Measurements from ENCODE around the gene BCL2.
"Not testable (repeated sequence)": the region's sequence is repeated elsewhere in the genome, so short reads cannot be mapped to it uniquely, and the experiment has no call there.

The BCL2 gene

DNA sequence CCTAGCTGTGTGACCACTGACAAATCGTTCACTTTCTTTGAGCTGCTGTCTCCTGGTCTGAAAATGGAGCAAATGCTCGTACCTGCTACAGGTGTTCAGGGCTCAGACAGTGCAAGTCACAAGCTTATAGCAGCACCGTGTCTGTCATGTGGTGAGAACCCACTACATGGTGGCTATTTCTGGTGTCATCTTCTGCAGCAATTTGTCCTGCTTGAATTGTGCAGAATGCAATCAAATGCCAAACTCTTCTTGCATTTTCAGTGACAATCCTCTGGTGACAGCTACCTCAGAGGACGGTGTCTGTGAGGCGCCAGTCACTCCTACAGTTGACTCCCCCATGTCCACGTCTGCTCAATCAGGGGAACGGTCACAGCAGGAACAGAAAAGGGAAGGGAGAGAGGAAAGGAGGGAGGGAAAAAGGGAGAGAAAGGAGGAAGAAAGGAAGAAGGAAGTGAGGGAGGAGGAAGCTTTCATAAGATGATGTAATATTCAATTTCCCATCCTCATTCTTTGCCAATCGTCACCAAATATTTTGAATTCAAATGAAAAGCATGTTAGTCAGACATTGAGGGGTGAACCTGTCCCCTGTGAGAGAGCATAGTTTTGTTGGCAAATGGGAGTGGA lies 122.2 kb downstream of the BCL2 start:
- DNase-seq, result peak; percentile 7

DNA sequence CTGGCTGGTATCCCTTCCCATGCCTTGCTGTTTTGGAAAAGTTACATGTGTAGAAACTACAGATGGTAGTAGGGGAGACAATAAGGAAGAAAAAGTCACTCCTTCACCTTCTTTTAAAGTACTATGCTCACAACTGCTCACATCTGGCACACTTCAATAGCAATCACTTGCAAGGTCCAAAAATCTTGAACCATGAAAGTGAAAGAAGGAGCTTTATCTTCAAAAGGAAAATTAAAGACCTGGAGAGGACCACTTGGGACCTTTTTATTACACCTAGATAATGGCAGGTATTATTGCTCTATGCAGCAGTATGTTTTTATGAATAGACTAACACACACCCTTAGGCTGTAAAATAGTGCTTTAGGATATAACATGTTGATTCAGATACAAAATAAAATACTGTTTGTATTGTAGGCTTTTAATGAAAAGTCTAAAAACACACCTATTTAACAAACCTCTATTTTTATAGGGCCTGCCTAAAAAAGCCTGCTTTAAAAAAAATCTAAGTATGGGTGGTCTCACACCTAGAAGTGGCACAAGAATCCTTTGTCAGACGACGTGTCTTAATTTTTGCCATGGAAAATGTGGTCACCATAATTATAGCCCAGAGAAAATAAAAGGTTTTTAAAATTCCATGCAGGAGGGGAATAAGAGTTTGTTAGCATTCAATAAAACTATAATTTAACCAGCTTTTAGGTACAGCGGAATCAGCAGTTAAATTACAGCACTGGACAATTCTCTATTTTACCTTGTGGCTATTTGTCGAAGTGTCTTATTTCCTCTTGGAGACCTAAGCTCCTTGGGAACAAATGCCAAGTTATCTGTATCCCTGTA lies 124.0 kb downstream of the BCL2 start:
- DNase-seq, result no peak

DNA sequence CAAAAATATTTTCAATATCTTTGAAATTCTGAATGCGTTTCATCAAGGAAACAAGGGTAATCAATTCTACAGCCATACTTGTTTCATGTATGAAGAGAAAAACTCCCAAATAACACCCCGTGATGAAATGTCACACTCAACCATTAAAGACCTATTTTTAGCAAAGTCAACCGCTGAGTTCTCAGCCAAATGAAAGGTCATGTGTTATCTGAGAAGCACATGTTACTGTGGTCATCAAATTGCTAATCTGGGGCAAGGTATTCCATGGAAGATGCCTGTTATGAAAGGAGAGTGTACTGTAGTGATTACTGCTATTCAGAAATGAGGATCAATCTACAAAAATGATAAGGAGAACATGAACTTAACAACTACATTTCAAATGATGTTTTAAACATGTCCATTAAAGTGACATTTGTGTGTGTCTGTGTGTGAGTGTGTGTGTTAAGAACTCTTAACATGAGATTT lies 126.7 kb downstream of the BCL2 start:
- DNase-seq, result no peak

DNA sequence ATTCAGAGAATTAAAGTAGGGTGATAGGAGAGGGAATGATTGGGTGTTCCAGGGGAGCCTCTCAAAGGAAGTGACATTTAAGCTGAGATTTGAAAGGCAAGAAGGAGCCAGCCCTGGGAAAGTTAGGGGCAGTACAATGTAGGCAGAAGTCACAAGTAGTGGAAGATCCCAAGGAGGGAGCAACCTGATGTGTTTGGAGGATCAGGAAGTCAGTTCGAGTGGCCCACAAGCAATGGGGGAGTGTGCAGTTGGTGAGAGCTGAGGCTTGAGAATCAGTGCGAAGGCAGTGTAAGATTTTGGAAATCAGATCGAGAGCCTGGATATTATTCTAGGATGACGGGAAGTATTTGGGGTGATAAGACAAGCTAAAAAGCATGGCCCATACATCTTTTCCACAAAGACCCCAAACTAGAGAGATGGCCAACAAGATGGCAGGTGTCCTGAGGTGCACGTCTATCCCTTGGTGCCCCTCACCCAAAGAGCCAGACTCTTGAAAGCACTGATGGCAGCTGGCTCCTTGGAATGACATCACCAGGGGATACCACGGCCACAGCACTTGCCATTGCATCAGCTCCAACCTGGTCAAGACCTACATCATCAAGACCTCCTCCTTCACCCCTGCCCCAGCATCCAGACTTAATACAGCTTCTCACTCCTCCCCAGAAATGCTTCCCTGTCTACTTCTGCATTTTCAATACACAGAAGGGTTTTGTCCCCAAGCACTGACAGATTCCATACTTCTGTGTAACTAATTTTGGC lies 127.3 kb downstream of the BCL2 start:
- no peak for DNase-seq

DNA sequence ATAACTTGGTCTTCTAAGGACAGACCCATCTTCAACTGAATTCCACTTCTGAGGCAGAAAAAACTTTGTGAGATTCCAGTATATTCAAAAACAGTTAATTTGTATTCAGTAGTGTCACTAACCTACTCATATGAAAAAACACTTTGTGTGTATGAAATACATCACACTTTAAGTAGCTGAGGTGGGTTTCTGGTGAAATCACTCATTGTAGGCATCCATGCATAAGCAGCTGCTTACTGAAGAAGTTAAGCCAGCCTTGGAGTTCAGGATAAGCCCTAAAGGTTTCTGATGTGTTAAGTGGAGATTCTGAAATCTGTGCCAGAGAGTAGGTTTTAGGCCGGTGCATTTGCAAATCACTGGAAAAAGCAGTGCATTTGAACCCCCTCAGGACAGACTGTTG lies 128.2 kb downstream of the BCL2 start:
- no peak for DNase-seq

DNA sequence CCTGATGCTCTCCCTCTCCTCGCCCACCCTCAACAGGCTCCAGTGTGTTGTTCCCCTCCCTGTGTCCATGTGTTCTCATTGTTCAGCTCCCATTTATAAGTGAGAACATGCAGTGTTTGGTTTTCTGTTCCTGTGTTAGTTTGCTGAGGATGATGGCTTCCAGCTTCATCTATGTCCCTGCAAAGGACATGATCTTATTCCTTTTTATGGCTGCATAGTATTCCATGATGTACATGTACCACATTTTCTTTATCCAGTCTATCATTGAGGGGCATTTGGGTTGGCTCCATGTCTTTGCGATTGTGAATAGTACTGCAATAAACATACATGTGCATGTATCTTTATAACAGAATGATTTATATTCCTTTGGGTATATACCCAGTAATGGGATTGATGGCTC lies 128.7 kb downstream of the BCL2 start:
- not testable (repeated sequence) for DNase-seq

DNA sequence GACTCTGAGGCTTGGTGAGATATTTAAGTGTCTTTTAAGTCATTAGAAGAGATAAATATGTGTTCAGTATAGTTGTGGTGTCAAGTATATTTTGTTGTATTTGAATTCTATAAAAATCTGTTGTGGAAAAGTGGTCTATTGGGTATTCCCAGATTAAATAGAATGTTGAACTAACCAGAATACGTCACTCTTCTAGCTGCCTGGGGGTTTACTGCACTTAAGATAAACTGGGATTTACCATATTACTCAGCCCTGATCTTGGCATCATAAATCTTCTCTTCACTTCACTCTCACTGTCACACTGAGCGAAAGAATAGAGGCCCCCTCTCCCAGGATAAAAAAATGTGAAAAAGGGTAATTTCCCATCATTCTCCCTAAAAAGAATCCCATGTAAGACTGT lies 129.8 kb downstream of the BCL2 start:
- no peak for DNase-seq

DNA sequence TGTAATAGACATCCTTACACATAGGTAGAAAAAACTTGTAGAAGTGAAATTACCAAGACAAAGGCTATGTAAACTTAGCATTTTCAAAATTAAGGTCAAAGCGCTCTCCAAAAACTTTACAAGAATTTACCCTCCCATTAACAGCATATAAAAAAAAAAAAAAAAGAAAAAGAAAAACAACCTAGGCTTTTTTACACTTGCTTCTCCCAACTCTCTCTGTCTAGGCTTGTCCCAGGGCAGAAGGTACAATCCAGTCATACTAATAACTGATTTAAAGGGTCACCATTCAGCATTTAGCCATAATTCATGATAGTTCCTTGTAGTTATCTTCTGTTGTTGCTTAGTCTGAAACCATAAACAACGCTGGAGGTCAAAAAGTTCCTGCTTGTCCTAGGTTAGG lies 130.5 kb downstream of the BCL2 start:
- DNase-seq, result no peak

DNA sequence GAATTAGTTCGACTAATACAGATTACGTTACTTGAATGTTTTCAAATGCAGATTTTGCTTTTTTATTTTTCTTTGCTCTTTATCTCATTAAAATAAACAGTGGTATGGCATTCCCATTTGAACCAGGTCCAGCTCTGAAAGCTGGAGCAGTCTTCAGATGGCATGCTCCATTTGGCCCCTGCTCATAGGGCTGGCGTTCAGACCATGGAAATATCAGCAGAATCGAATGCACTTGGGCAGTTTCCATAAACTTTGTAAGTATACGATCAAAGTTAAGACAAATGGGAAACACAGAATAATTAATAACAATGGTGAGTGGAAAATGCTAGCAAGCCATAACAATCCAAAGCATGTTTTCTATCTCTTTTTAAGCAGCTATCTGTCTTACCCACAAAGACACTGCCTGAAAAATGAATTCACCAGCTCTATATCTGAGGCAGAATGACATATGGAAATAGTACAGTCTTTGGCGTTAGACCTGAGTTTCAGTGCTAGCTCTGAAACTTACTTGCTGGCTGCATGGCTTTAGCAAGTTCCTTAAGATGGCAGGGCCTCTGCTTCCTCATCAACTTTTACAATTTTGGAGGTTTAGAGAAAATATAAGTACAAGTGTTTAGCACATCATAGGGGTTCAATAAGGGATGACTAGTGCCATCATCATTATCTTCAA lies 131.6 kb downstream of the BCL2 start:
- DNase-seq, result no peak

DNA sequence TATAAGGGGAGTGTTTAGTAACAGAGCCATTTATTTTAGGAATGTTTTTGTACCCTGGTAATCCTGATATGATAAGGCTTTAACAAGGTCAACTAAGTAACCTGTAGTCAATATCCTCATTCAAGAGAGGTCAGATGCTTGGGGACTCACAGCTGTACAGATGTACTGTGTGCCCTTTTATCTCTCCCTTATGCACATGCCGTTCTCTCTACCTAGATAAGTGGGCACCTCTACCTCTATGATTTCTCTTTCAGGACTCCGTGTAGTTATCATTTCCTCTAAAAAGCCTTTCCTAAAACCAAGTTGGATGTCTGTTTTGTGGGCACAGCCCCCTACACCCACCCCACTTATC lies 132.4 kb downstream of the BCL2 start:
- DNase-seq, result no peak

DNA sequence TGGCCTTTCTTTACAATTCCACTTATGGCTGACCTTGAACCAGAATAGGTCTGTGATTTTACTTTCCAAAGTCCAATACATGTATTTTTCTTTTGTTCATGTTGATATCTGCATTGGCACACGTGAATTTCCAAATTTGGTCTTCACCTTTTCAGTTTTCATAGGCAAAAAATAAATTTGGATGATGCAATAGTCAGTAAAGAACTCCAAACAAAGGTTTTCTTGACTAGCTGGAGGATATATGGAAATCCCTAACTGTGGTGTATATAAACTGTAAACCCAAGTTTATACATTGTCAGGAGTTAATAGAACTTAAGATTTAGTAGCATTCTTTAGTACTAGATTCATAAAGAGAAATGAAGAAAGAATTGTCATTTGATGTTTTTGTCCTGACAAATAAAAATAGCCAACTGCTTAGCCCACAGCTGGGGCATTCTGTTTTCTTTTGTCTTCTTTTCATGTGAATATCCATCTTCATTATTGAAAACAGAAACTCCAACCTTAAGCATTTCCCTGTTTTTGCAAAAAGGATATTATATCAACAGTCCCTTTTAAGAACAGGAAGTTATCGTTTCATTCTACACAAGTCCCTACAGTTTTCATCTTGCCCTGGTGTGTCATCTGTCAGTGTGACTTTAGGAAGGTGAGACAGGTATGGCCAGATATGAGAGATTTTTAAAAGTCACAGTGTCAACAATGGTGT lies 132.9 kb downstream of the BCL2 start:
- DNase-seq, result peak; percentile 15

DNA sequence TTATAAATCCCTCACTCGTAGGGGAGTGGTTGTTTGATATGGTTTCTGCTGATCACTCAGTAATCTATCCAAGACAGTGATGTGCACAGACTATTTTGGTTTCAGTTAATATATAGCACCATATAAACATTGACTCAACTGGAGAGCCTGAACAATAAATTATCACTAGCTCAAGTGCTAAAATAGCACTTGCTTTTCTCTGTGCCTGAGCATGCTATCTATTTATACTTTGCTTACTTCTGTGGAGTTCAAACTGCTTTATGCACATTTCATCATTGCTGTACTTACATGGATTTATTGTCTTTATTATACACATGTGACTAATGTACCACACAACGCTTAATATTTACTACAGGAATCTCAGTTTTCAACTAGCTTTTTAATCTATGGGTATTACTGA lies 133.6 kb downstream of the BCL2 start:
- DNase-seq, result peak; percentile 32

DNA sequence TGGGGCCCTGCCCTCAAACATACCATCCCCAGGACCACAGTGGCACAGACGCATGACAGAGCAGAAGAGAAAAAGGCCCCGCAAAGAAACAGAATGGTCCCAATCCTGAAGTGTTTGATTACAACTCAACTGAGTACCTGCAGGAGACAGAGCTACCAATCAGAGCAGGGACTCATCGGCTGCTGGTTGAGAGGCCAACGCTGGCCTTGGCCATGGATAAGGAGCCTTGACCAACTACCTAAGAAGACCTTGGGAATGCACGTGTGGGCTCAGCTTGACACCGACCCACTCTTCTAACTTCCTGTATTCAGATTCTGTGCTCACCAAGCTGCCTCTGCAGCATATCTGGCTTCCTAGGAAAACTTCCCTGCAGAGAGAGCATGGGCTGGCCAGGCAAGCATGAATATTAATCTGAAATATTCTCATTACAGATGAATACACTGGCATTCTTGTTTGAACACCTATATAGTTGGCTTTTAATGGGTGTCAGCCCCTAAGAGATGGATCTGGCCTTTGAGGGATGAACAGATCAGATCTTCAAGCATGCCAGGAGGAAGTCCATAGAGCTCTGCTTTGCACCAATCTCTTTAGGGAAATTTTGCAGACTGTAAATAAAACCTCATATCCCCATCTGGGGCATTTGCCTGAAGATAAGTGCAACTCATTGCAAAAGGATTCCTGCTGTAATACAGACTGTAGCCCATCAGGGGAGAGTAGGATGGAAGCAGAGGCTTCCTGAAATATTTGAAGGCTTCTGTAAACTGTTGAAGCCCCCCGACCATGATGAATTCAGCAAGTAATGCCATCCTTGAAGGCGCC lies 135.4 kb downstream of the BCL2 start:
- DNase-seq, result no peak

DNA sequence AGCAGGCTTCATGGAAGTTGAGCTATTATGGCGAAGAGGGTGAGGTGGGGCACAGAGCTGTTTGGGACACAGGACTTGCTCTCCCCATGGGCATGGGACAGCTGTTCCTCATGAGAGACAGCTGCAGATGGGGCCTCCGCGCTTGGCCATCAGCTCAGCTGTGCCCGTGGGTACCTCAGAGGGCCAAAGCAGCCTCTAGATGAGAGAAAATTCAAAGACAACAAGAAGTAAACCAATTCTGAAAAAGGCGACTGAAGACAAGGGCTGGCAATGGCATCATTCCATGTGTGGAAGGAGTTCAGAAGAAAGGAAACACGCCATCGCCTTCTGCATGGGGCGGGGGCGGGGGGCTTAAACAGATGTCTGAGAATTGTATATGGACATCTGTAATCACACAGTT lies 136.2 kb downstream of the BCL2 start:
- no peak for DNase-seq

DNA sequence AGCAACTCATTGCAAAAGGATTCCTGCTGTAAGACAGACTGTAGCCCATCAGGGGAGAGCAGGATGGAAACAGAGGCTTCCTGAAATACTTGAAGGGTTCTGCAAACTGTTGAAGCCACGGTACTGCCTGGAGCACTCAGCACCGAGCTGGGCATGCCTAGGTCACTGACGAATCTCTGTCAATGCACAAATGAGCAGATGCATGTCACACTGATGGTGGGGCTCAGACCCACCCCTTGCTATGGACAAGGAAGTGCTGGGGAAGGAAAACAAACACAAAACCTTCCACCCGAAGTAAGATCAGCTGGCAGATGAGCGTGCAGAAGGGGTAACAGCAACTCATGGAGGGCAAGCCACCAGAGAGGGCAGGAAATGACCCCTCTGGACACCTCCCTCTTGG lies 136.7 kb downstream of the BCL2 start:
- DNase-seq, result no peak

DNA sequence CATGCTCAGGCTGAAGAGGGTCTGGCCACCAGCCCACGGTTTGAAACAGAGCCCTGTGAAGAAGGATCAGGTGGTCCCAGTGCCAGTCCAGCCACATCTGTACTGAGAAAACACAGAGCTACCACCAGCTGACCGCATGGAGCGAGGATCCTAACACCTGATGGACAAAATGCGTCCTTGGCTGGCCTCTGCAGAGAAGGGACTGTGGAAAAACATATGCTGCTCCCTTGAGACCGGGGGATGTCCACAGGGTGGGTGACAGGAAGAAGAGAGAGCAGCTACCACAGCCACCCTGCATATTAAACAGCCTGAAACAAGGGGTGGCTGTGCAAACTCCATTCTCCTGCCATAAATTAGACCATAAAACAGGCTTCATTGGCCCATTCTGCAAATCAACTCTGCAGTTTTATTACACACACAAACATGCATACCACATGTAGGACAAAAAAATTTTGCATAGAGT lies 137.2 kb downstream of the BCL2 start:
- DNase-seq, result no peak

DNA sequence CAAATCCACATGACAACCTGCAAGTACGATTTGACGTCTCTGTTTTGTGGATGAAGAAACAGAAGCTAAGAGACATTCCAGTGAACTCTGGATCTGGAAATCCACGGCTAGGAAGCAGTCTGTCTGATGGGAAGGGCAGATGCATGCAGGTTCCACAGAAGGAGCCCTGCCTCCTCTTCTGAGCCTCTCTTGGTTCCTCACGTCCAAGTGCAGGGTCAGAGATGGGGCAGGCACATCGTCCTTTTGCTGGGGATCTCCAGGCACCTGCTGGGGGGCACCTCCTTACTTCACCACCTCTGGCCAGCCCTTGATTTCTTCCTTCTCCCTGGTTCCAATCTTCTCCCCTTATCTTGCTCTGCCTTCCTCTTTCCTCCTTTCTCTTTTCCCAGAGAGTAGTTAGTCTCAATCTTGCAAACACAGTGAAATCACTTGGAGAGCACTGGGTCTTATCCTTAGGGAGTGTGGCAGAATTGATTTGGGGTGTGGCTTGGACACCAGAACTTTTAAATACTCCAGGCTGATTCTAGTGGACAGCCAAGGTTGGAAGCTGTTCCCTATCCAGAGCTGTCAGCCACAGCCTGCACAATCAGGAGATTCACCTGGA lies 137.8 kb downstream of the BCL2 start:
- no peak for DNase-seq

DNA sequence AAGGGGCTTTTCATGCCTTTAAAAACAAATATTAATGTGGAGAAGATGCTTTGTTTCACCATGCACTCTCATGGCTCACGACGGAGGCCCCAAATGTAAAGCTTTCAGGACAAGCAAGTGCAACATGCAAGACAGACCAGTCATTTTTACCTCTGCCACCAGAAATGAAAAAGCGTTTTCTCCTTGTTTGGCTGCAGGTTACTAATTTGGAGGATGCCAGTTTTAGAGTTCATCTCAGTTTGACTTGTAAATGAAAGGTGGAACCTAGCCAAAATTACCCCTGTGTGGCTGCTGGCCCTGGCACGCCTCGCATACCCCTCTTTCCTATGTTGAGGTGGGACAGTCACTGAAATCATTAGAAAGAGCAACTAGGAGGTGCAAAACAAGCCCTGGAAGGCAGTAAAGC lies 138.6 kb downstream of the BCL2 start:
- DNase-seq, result no peak

DNA sequence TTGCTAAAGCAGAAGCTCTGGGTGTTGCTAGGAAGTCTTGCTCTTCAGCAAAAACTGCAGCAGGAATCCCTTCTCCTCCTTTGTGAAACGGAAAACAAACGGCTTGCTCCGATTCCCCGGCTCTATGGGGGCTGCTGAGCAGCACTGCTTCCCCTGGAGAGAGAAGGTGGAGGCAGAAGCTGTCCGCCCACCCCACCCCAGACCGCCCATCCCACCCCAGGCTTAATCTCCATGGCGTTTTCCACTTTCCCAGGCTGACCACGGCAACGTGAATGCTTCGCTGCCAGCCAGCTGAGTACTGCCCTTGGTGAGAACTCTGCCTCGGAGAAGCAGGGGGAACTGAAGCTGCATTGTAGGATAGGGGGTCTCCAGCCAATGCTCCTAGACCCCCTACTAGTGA lies 139.2 kb downstream of the BCL2 start:
- no peak for DNase-seq

DNA sequence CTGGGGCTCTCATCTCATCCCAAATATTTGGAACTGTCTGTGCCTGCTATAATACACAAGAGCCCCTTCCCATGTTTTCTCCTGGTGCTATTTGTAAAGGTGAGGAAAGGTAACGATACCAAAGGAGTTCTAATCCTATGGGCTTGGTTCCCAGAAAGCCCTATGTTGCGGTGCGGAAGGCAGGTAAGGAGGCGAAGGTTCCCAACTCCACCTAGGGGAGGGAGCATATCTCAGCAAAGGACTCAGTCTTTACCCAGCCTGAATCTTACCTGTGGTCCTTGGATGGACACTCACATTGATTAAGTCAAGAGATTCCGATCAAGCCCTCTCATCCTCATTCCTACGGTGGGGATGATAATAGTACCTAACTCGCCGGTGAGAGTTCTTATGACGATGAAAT lies 140.1 kb downstream of the BCL2 start:
- DNase-seq, result no peak

DNA sequence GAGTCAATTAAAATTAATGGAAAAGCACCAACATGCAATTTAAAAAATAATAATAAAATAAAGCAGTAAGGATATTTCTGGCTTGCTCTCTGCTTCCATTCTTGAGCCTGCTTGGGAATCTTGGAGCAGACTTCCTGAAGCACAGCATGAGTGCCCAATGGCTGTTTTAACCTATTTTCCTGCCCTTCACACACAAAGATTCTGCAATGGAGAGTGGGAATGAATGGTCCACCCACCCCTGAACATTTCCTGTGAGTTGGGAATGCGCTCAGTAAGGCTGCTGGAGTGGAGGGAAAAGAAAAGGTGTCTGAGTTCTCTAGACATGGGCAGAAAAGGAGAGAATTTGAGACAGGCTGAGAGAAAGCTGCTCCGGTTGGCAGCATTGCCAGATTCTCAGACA lies 140.6 kb downstream of the BCL2 start:
- no peak for DNase-seq
